ENCODE measurements around the gene LYRM2. TPM values are rescaled to one million over a fixed set of nuclear protein-coding genes. Genes with fewer than 3 reads are reported as not detected.
A peak's percentile ranks its signal among the peaks of the same experiment; 100 is the strongest.

The LYRM2 gene
- total RNA-seq, 1 experiment from 2014 or later = 4.7 TPM

- in situ Hi-C loops (cut with HindIII; ENCODE audit: low pct_unique_long_range_greater_than_20kb, low sequenced_read_pairs) = no loop called here
- DNase-seq (ENCODE audit: low read depth) = no peak
These were observed 102.3 kb downstream of the LYRM2 start for GRCh38 chr6:89536231-89536630.

- DNase-seq (ENCODE audit: low read depth) = no peak
These were observed 107.6 kb downstream of the LYRM2 start for GRCh38 chr6:89530982-89531381.

GRCh38 chr6:89528866-89529265 lies 109.7 kb downstream of the LYRM2 start:
- in situ Hi-C loops (cut with HindIII; ENCODE audit: low pct_unique_long_range_greater_than_20kb, low sequenced_read_pairs) = no loop called here
- DNase-seq (ENCODE audit: low read depth) = no peak

More at GRCh38 chr6:89530982-89531381, 107.6 kb downstream of the LYRM2 start:
- in situ Hi-C loops (cut with HindIII; ENCODE audit: low pct_unique_long_range_greater_than_20kb, low sequenced_read_pairs) = no loop called here

- in situ Hi-C loops (cut with HindIII; ENCODE audit: low pct_unique_long_range_greater_than_20kb, low sequenced_read_pairs) = no loop called here
- DNase-seq (ENCODE audit: low read depth) = peak; percentile 63
These were observed 110.9 kb downstream of the LYRM2 start for GRCh38 chr6:89527634-89528033.

GRCh38 chr6:89526563-89526869 lies 112.0 kb downstream of the LYRM2 start:
- no peak for DNase-seq (ENCODE audit: low read depth)
- in situ Hi-C loops (cut with HindIII; ENCODE audit: low pct_unique_long_range_greater_than_20kb, low sequenced_read_pairs) = no loop called here

GRCh38 chr6:89525786-89526562 lies 112.6 kb downstream of the LYRM2 start:
- DNase-seq (ENCODE audit: low read depth) = no peak
- in situ Hi-C loops (cut with HindIII; ENCODE audit: low pct_unique_long_range_greater_than_20kb, low sequenced_read_pairs) = no loop called here

GRCh38 chr6:89522778-89523177 lies 115.8 kb downstream of the LYRM2 start:
- in situ Hi-C loops (cut with HindIII; ENCODE audit: low pct_unique_long_range_greater_than_20kb, low sequenced_read_pairs) = no loop called here
- DNase-seq (ENCODE audit: low read depth) = no peak

GRCh38 chr6:89520736-89521135 lies 117.8 kb downstream of the LYRM2 start:
- in situ Hi-C loops (cut with HindIII; ENCODE audit: low pct_unique_long_range_greater_than_20kb, low sequenced_read_pairs) = no loop called here
- no peak for DNase-seq (ENCODE audit: low read depth)

GRCh38 chr6:89518352-89519055 lies 120.0 kb downstream of the LYRM2 start:
- in situ Hi-C loops (cut with HindIII; ENCODE audit: low pct_unique_long_range_greater_than_20kb, low sequenced_read_pairs) = no loop called here
- DNase-seq (ENCODE audit: low read depth) = no peak

Other genes starting within 250 kb of the LYRM2 start
- 6.5 and 8.3 TPM in 2 replicates for gene RRAGD, start 226.5 kb downstream of the LYRM2 start, total RNA-seq (2014; rRNA removed; shearing (Covaris generic); ENCODE audit: low replicate concordance)
- 12.5 and 16.9 TPM in 2 replicates for gene ANKRD6, start 205.6 kb downstream of the LYRM2 start, total RNA-seq (2014; rRNA removed; shearing (Covaris generic); ENCODE audit: low replicate concordance)
- 1.6 and 3.8 TPM in 2 replicates for gene MDN1, start 181.0 kb upstream of the LYRM2 start, total RNA-seq (2014; rRNA removed; shearing (Covaris generic); ENCODE audit: low replicate concordance)
- 9.7 and 11.3 TPM in 2 replicates for gene CASP8AP2, start 191.1 kb upstream of the LYRM2 start, total RNA-seq (2014; rRNA removed; shearing (Covaris generic); ENCODE audit: low replicate concordance)